ENCODE results near the gene MPPE1. TPM values are rescaled to one million over a fixed set of nuclear protein-coding genes. Genes with fewer than 3 reads are reported as not detected.
A peak's percentile ranks its signal among the peaks of the same experiment; 100 is the strongest.

The MPPE1 gene
- total and polyA plus RNA-seq, 2 of the 4 experiments (the other 2 are of a cell fraction), result 13.8 to 19.9 TPM

DNA sequence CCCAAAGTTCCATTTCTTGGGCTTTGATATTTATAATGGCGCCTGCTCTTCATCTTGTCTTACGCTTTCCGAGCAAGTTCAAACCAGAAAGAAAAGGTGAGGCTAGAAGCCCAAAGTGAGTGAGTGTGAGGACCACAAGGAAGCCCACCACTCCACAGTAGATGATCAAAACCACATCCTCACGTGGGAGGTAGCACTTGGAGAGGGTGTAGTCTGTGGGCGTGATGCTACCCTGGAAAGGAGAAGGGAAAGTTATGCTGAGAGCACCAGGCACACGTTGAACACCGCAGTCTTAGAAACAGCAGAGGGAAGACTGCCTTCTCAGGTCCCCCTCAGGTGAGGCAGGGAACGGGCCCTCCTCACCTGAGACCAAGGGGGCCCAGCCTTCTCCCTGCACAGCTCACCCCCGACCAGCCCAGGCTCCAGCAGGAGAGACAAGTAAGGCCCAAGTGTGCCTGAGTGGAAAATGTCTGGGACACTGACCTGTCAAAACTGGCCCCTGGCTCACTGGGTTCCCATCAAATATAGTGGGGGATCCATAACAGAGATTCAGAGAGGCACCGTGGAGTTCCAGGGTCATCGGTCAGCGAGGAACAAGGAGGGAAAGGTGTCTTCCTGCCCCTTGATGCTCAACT is 23.6 kb downstream of the MPPE1 start:
- no peak overlapping the region for H3K14ac ChIP-seq (replicated peaks; ENCODE audit: low read depth, low read length)
- H2BK5ac ChIP-seq (ENCODE audit: low read depth, low read length, poor library complexity, severe bottlenecking), result no peak overlapping the region
- H2AK5ac ChIP-seq (ENCODE audit: low read depth, low read length), result no peak overlapping the region
- no peaks in the 10 kb centered on the region for H3K79me1 ChIP-seq (ENCODE audit: low read depth in 1 of 2, low read length in 2 of 2)
- POLR2A ChIA-PET (ENCODE audit: unreplicated experiment), result no interaction called here
- peak overlapping the region; percentile 19; the same call in 1 of the 2 replicates for H2BK120ac ChIP-seq (ENCODE audit: low read depth, low read length)
- no peak overlapping the region for H3K18ac ChIP-seq (ENCODE audit: low read depth, low read length)
- TF ChIP-seq, protein P1, sequence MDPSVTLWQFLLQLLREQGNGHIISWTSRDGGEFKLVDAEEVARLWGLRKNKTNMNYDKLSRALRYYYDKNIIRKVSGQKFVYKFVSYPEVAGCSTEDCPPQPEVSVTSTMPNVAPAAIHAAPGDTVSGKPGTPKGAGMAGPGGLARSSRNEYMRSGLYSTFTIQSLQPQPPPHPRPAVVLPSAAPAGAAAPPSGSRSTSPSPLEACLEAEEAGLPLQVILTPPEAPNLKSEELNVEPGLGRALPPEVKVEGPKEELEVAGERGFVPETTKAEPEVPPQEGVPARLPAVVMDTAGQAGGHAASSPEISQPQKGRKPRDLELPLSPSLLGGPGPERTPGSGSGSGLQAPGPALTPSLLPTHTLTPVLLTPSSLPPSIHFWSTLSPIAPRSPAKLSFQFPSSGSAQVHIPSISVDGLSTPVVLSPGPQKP (IDR thresholded peaks at IDR 0.05; ENCODE audit: borderline replicate concordance, low read depth, low read length), result no peak
- TF ChIP-seq BHLHE40 (IDR thresholded peaks at IDR 0.05; ENCODE audit: low read depth, low read length) (no peak), CHD1 (IDR thresholded peaks at IDR 0.05; ENCODE audit: low read depth, low read length) (no peak), RCOR1 (IDR thresholded peaks at IDR 0.05; ENCODE audit: insufficient replicate concordance, low read length) (no peak), RFX5 (IDR thresholded peaks at IDR 0.05; ENCODE audit: low read depth, low read length) (no peak), USF2 (IDR thresholded peaks at IDR 0.05; ENCODE audit: low read depth, low read length) (no peak), MXI1 (IDR thresholded peaks at IDR 0.05; ENCODE audit: borderline replicate concordance, low read depth, low read length) (no peak), SMC3 (IDR thresholded peaks at IDR 0.05; ENCODE audit: low read depth, low read length) (no peak), MAZ (IDR thresholded peaks at IDR 0.05; ENCODE audit: borderline replicate concordance, low read depth, low read length) (no peak), CEBPB (IDR thresholded peaks at IDR 0.05; ENCODE audit: low read depth, low read length) (no peak), RAD21 (IDR thresholded peaks at IDR 0.05; ENCODE audit: low read length) (no peak), NFE2L2 (IDR thresholded peaks at IDR 0.05; ENCODE audit: low read depth, low read length) (no peak), POLR2A (IDR thresholded peaks at IDR 0.05; ENCODE audit: low read depth, low read length) (no peak), MAFK (IDR thresholded peaks at IDR 0.05; ENCODE audit: low read depth, low read length) (no peak), FOS (IDR thresholded peaks at IDR 0.05; ENCODE audit: low read depth, low read length) (no peak)
- TF ChIP-seq, protein P2, sequence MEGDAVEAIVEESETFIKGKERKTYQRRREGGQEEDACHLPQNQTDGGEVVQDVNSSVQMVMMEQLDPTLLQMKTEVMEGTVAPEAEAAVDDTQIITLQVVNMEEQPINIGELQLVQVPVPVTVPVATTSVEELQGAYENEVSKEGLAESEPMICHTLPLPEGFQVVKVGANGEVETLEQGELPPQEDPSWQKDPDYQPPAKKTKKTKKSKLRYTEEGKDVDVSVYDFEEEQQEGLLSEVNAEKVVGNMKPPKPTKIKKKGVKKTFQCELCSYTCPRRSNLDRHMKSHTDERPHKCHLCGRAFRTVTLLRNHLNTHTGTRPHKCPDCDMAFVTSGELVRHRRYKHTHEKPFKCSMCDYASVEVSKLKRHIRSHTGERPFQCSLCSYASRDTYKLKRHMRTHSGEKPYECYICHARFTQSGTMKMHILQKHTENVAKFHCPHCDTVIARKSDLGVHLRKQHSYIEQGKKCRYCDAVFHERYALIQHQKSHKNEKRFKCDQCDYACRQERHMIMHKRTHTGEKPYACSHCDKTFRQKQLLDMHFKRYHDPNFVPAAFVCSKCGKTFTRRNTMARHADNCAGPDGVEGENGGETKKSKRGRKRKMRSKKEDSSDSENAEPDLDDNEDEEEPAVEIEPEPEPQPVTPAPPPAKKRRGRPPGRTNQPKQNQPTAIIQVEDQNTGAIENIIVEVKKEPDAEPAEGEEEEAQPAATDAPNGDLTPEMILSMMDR (conservative IDR thresholded peaks at IDR 0.05; ENCODE audit: low read depth, low read length), result no peak
- H3K4me3 ChIP-seq (ENCODE audit: insufficient read depth, low read depth, low read length), result no peak overlapping the region
- no peak overlapping the region; the same call in 1 of the 2 replicates for H4K91ac ChIP-seq (ENCODE audit: insufficient read depth, low read depth, low read length)
- dilution Hi-C loops (cut with HindIII; ENCODE audit: low sequenced_read_pairs, unreplicated experiment) (no loop called here), intact Hi-C loops (cut with micrococcal nuclease) (no loop called here), in situ Hi-C loops (cut with MboI; ENCODE audit: low sequenced_read_pairs) (no loop called here)
- H3K36me3 ChIP-seq (ENCODE audit: control insufficient read depth, insufficient read depth, low read length), result peaks cover 30% of the 10 kb centered on the region
- DNase-seq (no peak), ATAC-seq (ENCODE audit: low read depth) (no peak)
- peaks cover 7% of the 10 kb centered on the region for H3K9me1 ChIP-seq (ENCODE audit: insufficient read depth, low read length)
- no CpG with 5 or more reads among the region's 12 CpGs for WGBS, 2 experiments (ENCODE audit: extremely low coverage in 2 of 2, insufficient read length in 1 of 2)
- no peak overlapping the region for H3K27ac ChIP-seq (ENCODE audit: insufficient read depth, low read length)
- no peak overlapping the region for H2AK9ac ChIP-seq (replicated peaks; ENCODE audit: low read depth, low read length, poor library complexity)
- H4K20me1 ChIP-seq (ENCODE audit: insufficient read depth, low read length), result no peaks in the 10 kb centered on the region
- no peak overlapping the region for H3K9ac ChIP-seq (ENCODE audit: low read depth, low read length)
- no peak overlapping the region for H3K56ac ChIP-seq (ENCODE audit: extremely low read depth, insufficient read depth, low read length)
- no peak overlapping the region; the same call in 2 of the 3 replicates for H2BK15ac ChIP-seq (ENCODE audit: low read depth, low read length)
- no peak overlapping the region for H3K4me2 ChIP-seq (ENCODE audit: low read depth, low read length)
- no peak overlapping the region for H4K5ac ChIP-seq (ENCODE audit: low read depth, low read length)
- no peaks in the 10 kb centered on the region for H3K9me3 ChIP-seq (ENCODE audit: control insufficient read depth, insufficient read depth, low read length)
- H4K8ac ChIP-seq (ENCODE audit: low read depth in 2 of 2, low read length in 2 of 2), result no peak overlapping the region
- H2BK20ac ChIP-seq (ENCODE audit: low read depth, low read length), result no peak overlapping the region
- no peaks in the 10 kb centered on the region for H3K27me3 ChIP-seq (ENCODE audit: control insufficient read depth, insufficient read depth, low read length)
- H3K4me1 ChIP-seq (ENCODE audit: control insufficient read depth, insufficient read depth, low read length), result no peaks in the 10 kb centered on the region
- H3K4ac ChIP-seq (ENCODE audit: low read depth, low read length), result no peak overlapping the region
- no peak overlapping the region for H3K23ac ChIP-seq (ENCODE audit: low read depth, low read length)
- CTCF ChIA-PET, result no interaction called here
- no peak overlapping the region for H2AFZ ChIP-seq (replicated peaks; ENCODE audit: low read length, poor library complexity)
- BruUV-seq (replicated peaks), result no TSS peak

Measured in IMR-90 (cell line).